ENCODE results near the gene IVNS1ABP.

GRCh38 chr1:185328255-185328654 is 11.2 kb upstream of the IVNS1ABP start:
- TF ChIP-seq SIN3A (IDR thresholded peaks at IDR 0.05; ENCODE audit: low read depth) (no peak), ELF1 (IDR thresholded peaks at IDR 0.05; ENCODE audit: borderline replicate concordance, low read depth) (no peak)

Measured in HCT116 (cell line).